HG03342 (cell line): Measurements from ENCODE around the gene TSPAN7.

Experiments
- ATAC-seq: cut with Tn5 transposase; IDR thresholded peaks from one replicate; pipeline ENCODE4 v1.9.1; 2021; ENCODE audit warnings: mild to moderate bottlenecking, moderate library complexity; ENCODE audit not compliant: unreplicated experiment

Gene TSPAN7

DNA sequence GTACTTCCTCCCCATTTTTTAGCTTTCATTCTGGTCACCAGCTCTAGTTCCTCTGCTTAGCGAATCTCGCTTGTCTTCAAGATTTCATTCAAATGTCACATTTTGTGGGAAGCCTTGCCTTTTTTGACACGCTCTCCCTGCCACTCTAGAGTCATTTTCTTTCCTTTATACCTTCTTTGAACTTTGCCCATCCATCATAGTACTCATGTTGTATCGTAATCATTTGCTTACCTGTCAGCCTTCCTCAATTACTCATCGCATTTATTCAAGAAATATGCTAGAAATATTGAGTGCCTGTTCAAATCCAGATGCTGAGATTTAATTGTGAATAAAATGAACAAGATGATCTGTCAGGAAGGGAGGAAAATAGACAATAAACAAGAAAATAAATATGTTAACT is 21.8 kb downstream of the TSPAN7 start:
- ATAC-seq = no peak

DNA sequence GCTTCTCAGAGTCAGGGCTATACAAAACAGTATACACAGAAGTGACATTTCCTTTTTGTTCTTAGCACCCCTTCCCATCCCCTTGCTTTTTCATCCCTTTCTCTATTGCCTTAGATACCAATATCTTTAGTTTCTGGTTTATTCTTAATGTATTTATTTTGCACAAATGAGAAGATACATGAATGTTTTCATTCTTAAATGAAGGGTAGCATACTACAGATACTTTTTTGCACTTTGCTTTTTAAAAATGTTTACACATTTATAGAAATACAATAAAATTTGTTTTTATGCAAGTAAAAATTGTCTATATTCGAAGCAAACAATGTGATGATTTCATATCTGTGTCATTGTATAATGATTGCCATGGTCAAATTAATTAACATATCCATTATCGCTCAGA is 33.1 kb downstream of the TSPAN7 start:
- ATAC-seq = no peak

DNA sequence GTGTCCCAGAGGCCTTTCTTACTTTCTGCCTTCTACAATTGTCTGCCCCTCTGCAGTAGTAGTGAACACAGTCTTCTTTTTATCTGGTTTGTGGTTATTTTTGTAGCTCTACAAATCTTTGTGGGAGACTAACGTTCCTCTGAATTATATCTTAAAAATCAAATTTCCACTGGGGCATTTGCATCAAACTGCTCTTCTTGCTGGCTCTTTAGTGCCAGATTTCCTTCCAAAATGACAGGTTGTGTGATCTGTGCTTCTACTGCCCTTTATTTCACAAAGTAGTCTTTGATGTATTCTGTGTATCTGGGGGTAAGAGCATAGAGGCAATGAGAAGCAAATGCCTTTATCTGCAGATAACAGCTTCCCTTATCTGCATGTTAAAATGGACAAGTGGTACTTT is 34.5 kb downstream of the TSPAN7 start:
- no peak for ATAC-seq

DNA sequence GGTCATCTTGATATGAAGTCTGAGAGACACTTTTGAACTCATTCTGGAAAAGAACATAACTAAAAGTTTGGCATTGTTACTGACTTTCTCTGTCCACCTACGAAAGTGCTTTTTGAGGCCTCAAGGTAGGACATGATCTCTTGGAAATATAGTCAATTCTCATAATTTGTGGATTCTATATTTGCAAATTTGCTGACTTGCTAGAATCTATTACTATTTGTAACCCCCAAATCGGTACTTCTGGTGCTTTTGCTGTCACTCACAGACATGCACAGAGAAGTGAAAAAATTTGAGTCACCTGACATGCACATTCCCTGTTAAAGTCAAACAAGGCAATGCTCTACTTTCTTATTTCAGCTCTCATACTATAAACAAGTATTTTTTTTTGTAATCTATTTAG is 35.6 kb downstream of the TSPAN7 start:
- ATAC-seq = no peak

DNA sequence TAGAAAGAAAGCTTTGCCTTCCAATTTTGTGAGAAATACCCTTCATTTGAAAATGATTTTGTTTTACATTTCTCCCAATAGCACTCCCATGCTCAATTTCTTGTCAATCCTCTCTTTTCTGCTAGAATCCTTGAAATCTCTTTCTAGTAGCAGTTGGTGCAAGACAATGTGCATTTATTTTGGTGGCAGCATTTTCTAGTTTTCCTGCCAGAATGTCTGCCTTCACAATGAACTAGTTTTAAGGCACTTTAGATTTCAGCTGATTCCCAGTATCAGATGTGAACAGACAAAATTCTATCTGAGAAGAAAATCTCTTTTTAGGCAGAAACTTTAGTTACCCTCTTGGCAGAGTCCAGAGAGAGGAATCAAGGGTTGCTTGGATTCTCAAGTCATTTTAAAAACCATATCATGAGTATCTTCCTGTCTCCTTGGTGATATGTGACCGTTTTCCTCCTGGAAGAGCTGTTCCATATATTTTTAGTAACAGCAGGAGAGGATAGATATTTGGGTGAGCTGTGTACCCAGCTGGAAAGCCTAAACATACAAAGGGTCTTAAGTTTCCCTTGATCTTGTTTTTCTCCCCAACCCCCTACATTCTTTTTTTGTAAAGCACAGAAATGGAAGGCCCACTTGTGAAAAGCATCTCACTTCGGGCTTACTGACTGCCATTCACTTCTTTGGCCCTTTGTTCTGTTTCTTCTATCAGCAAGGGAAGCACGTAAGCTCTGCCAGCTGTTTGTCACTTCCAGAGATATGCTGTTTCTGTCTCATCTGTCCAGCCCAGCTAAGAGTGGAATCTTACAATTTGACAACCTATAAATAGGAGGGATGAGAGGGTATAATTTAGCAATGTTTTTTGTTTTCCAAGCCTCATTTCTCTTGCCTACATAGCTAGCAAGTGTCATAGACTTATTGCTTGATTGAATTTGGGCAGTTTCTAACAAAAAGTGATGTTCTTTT is 38.7 kb downstream of the TSPAN7 start:
- ATAC-seq = no peak

DNA sequence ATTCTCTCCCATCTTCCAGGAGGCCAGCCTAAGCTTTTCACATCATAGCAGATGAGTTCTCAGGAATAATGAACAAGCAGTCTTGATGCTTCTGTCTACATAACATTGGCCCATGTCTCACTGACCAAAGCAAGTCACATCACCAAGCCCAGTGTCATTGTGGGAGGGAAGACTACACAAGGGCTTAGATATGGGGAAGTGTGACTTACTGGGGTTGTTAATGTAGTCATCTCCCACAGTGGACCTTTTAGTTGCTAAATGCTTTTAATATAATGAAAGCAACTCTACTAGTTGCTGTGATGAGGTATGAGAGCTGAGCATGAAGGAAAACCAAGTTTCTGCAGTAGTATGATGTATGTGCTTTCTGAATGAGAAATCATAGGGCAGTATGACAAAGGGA is 40.5 kb downstream of the TSPAN7 start:
- no peak for ATAC-seq

DNA sequence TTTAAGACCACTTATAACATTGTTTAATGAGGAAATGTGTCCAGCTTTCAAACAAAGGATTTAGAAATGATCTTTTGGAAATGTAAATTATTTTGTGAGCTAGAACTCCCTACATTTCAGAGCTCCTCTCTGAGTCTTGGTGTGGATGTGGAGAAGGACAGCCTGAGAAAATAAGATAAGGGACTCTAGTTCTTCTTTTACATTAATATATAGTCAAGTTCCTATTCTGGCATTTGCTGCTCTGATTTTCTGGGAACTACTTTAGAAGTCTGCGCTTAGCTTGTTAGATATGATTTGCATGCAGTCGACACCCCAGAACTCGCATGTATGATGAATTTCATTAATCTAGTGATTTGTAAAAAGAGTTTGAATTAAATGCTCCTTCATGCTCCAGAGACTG is 45.5 kb downstream of the TSPAN7 start:
- ATAC-seq = no peak

DNA sequence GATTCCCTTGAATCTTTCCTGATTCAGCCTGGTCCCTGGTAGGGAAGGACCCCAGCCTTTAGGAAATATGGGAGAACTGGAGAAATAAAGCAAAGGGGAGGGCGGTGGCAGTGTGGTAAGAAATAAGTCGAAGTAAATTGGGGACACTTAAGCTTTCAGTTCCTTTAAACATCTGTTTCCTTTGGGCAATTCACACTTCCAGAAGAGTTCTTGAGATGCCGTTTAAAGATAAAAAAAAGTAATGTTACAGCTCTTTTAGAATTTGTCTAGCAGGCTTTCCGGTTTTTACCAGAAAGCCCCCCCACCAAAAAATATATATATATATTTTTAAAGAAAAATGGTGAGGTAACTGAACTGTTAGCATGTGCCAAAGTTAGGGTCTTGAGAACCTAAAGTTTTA is 46.6 kb downstream of the TSPAN7 start:
- ATAC-seq = no peak

DNA sequence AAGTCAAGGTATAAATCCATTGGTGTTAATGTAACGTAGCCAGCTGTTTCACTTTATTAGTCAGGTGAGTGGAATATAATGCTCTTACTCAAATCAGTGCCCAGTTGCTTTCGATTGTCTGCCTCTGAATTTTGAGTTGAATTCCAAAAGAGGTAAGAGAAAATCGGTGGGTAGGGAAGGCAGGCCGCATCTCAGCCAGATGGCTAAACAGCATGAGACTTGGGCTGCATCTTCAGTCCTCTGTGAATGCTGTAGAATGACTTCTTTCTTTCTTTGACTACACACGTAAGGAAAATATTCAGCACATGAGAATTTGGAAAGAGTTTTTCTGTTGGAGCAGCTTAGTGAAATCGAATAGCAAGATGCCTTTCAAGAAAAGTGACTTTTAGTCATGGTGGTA is 49.5 kb downstream of the TSPAN7 start:
- ATAC-seq = no peak

DNA sequence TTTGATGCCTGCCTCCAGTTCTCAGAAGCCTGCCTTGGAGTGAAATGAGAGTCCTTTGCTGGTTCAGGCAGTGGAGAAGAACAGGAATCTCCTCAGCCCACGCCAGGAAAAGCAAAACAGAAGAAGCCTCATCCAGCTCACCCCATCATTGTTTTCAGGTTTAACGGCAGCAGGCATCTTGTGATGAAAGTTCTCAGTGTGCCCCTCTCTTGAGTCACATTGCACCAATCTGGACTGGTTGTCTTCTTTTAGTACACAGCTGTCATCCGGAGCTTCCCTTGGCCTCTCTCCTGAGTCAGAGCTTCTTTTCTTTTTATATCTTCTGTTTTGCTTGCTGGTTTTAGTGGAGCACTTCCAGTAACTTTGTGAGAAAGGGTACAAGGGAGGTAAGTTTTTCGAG is 50.9 kb downstream of the TSPAN7 start:
- no peak for ATAC-seq

DNA sequence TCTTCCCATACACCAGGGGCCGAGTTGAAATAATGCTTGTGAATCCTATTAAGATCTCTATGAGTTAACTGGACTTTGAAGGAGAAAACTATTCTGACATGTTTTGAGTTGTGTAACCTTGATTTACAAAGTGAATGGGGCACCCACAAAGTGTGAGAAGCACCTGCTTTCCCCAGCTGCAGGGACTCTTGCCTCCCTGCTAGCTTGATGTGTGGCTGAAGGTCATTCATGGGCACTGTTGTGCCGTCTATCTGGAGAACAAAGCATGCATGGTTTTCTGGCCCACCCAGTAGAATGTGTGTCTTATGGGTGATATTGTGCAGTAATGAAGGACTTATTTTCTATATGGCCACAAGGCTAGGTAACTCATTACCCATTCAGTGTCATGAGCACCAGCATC is 53.1 kb downstream of the TSPAN7 start:
- no peak for ATAC-seq

DNA sequence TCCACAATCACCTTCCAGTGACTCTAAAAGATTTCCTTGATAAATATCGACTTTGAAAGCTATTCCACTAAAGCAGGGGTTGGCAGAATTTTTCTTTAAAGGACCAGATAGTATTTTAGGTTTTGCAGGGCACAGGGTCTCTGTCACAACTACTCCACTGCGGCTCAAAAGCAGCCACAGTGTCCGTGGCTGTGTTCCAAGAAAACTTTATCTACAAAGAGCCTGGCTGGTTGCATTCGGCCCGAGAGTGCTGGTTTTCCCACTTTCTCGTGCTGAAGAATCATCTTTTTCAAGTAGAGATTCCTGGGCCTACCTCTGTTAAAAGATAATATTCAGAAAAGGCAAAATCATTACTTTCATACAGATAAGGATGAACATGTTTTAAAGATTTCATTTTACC is 55.6 kb downstream of the TSPAN7 start:
- no peak for ATAC-seq

DNA sequence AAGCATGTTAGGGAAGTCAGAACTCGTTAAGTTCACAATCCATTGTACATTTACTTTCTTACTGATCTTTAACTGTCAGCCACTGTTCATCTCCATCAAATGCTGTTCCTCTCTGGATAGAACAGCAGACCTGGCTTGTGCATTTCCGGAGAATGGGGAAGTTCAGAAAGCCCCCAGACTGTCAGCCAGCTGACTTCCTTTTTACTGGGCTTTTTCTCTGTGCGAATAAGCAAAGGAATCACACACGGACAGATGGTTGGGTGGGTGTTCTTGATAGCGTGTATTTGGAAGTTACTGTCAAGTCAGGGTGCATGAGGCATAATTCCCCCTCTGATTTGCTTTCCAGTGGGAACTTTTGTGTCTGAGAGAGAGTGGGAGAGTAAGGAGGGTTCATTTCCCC is 56.8 kb downstream of the TSPAN7 start:
- ATAC-seq = no peak

DNA sequence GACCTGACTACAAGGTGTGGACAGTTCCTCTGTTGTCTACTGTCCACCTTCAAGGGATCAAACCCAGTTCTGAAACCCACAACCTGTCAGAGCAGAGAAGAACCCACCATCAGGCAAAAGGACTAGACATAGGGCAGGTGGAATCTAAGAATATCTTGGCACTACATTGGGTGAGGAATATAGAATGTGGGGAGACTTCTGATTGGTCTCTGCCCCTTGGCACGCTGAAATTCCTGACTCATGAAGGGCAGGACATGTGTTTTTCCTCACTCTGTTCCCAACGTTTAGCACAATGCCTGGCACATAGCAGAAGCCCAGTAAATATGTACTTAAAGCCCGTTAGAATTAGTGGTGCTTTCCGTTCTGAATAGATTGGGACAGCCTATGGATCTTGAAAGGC is 59.3 kb downstream of the TSPAN7 start:
- no peak for ATAC-seq

DNA sequence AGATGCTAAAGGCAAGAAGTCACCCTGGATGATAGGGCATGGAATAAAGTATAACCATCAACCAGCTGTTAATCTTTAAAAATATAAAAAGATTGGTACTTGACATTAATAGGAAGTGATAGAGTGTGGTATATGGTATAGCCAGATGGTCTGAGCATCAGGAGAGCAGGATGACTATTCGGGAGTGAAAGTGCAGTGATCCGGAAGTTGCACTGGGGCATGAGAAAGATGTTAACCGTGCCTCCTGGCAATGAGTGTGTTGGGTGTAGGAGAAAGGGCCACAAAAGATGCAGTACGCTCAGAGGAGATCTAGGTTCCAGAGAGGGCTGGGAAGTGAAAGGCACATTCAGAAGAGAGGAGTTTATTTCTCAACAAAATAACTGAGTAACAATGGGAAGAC is 65.0 kb downstream of the TSPAN7 start:
- no peak for ATAC-seq

DNA sequence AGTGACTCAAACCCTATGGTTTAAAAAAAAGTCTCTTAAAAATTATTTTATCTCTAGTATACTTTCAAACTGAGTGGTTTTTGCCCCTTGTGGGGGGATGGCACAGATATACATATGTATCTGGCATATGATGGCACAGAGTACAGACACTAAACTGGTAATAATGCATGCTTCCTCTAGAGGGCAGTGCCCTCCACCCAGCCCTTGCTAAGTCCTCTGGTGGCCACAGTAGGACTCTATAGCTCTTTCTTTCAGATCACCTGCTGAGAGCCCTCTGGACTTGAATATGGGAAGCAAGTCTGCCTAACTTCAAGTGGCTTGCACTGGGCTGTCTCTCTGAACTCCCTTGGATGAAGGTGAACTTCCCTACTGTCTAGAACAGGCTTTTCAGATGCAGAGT is 66.3 kb downstream of the TSPAN7 start:
- peak; percentile 96 for ATAC-seq

DNA sequence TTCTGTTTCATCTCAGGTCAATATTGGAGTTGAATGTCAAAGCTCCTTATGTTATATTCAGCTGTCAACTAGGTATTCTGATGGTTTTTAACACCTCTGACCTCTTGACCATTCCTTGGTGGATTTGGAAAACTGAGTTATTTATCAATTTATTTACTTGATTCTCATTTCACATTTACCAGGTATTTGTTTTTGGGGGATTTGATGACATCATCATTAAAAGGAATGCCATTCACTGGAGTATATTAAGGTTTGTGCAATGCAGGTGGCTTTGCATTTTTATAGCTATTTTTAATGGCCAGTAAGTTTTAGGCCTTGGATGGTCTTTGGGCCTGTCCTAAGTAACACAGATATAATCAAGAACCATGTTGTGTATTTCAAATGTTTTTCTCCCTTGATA is 67.2 kb downstream of the TSPAN7 start:
- no peak for ATAC-seq

DNA sequence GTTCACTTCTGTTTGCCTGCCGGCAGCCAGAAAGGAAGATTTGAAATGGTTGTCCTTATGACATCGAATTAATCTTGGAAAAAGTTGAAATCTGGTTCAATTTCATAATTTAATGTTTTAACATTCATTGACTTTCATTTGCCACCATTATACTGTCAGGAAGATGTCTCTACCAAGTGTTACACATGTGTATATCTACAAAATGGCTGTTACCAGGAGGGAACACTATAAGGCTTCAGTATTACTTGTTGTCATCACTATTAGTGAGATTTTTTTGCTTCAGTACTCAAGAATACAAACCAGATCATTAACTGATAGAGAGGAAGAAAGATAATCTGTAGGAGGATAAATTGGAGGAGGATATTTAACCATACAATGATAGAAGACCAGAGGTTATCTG is 71.2 kb downstream of the TSPAN7 start:
- no peak for ATAC-seq

DNA sequence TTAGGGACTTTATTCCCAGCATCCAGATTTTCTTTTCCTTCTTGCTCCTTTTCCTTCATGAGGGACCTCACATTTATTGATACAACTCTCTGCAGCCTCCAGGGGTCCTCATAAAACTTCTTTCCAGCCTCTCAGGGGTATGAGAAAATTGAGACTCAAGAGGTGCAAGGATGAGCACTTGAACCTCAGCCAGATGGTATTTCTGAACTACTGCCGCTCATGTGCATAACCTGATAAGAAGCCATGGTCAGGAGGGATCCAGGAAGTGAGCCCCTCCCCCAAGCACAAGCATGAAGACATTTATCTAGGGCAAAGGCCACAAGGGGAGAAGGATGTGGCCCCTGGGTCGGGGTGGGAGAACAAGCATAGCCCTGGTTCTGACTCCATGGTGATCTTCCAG is 73.3 kb downstream of the TSPAN7 start:
- ATAC-seq = no peak

DNA sequence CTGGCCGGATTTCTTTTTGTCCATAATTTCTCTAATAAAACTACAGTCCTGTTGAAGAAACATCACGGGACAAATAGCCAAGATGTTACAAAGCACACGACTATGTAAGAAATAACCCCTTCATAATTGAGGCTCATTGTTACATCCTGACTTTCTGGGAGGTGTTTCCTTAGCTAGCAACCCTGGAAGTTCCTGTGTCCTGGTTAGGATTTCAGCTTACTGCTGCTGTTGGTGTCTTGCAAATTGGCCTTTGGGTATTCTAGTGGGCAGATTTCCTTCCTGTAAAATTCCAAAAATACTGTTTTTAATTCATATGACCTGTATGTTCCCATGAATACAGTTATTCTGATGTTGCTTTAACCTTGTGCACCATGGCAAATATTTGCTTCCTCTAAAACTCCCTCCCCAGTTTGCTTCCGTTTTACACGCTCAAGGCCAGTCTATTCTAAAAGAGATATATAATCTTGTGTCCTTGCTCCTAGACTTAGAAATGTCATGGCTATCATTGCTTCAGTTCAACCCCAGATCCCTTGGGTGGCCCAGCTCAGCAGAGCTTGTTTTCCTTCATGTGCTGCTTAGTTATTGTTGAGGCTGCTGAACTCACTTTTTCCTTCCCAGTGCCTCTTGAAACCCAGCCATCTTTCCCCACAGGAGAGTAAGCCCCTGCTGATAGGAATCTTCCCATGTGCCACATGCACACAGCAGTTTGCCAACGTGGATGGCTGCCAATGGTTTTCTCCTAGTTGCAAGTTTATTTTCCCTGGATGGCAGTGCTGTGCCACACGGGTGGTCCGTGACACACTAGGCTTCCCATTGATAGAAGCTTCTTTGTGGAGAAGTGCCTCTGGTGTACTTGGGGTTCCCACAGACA is 75.8 kb downstream of the TSPAN7 start:
- no peak for ATAC-seq

DNA sequence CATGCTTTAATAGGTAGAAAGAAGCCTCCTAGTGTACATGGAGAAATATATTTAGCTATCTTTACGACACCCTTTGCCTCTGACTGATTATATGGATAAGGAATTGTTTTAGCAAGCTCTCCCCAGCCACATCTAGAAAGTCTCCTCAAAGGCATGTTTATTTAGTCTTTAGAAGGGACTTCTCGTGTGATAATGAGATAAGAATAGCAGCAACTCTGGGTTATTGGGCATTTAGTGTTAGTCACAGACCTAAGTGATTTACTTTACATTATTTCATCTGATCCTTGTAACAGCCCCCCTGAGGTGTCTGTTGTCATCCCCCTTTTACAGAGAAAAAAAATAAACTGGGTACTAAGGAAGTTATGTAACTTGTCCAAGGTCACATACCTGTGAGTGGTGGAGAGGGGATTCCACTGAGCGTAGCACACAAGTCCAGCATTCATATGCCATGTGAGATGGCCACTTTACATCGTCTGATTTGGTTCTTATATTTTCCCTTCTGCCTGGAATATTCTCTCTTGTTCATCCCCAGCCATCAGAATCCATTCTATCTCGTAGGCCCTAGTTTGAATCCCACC is 77.7 kb downstream of the TSPAN7 start:
- ATAC-seq = no peak

DNA sequence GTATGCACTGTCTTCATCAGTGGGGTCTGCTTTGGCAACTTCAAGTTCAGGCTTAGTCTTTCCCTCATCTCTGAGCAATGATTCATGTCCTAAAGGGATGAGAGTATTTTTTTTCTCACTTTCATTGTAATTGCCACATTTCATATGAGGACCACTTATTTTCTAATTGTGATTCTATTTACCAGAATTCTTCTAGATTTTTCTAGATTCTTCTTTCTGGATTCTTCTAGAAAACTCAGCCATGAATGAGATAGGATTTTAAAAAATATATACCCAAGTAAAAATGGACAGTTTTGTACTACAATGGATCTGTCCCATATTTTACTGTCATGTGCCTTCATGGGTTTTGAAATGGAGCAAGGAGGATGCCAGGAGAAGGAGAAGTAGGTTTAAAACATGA is 78.4 kb downstream of the TSPAN7 start:
- no peak for ATAC-seq
